Endothelial cell of umbilical vein (primary cell): Measurements from ENCODE around the gene LDLRAD4.

Source experiments
- EZH2 ChIP-seq: IDR thresholded peaks from 2 replicates; pipeline ENCODE4 v1.6.1; 2012; ENCODE audit warnings: borderline replicate concordance, low read depth, mild to moderate bottlenecking, moderate library complexity, low read length, inconsistent platforms; ENCODE audit not compliant: severe bottlenecking
- POLR2A ChIP-seq: IDR thresholded peaks from 2 replicates; pipeline ENCODE4 v1.6.1; 2012; ENCODE audit warnings: low read depth, mild to moderate bottlenecking, control low read depth, low read length
- POLR2AphosphoS5 ChIP-seq: IDR thresholded peaks from 2 replicates; pipeline ENCODE4 v1.6.1; 2012; ENCODE audit warnings: low read depth, mild to moderate bottlenecking, control low read depth, low read length, moderate library complexity; ENCODE audit not compliant: insufficient read depth
- TF ChIP-seq, protein P1 (sequence below), 2 donors: IDR thresholded peaks; 1 replicate in 1 of 2; 2 replicates in 1 of 2; pipeline ENCODE4 v1.5.1; 2011; ENCODE audit warnings: low read length in 2 of 2, mild to moderate bottlenecking in 2 of 2, moderate library complexity in 2 of 2, control low read depth in 1 of 2, inconsistent platforms in 1 of 2, low read depth in 1 of 2; ENCODE audit not compliant: insufficient read depth in 1 of 2; ENCODE audit errors: extremely low read depth in 1 of 2

DNA sequence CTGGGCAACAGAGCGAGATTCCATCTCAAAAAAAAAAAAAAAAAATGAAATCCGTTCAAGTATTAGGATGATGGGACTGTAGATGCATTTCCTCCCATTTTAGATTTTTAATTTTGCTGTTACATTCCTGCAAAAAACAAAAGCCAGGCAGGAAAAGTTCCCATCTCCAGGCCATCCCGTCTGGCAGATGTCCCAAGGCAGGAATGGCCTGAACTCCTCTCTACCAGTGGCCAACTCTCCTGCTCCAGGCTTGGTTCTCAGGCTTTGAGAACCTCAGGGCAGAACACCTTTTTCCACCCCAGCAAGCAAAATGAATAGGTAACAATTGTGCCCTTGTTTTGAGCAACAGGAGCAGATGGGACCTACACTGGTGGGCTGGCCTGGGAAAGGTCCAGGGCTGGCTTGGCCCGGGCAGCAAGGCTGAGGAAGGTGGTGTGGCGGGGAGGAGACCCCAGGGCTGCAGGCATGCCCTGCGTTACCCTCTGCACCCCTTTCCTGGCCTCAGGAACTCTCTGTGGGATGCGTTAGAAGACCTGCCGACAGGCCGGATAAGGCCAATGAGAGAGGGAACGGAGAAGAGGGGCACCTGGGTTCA is 421.8 kb downstream of the LDLRAD4 start:
- TF ChIP-seq EZH2: no peak
- TF ChIP-seq POLR2A: no peak
- TF ChIP-seq, protein P1, sequence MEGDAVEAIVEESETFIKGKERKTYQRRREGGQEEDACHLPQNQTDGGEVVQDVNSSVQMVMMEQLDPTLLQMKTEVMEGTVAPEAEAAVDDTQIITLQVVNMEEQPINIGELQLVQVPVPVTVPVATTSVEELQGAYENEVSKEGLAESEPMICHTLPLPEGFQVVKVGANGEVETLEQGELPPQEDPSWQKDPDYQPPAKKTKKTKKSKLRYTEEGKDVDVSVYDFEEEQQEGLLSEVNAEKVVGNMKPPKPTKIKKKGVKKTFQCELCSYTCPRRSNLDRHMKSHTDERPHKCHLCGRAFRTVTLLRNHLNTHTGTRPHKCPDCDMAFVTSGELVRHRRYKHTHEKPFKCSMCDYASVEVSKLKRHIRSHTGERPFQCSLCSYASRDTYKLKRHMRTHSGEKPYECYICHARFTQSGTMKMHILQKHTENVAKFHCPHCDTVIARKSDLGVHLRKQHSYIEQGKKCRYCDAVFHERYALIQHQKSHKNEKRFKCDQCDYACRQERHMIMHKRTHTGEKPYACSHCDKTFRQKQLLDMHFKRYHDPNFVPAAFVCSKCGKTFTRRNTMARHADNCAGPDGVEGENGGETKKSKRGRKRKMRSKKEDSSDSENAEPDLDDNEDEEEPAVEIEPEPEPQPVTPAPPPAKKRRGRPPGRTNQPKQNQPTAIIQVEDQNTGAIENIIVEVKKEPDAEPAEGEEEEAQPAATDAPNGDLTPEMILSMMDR (IDR thresholded peaks at IDR 0.05; ENCODE audit: extremely low read depth in 1 of 2, insufficient read depth in 1 of 2, low read depth in 1 of 2, low read length in 2 of 2): no peak
- TF ChIP-seq POLR2AphosphoS5: no peak
